WTC11 (cell line): ENCODE results near the gene CLCN7.

Source experiments
- CTCF ChIP-seq: fragments of 200-600 bp; IDR thresholded peaks from 2 replicates; pipeline ENCODE4 v1.8.0; 2022; ENCODE audit warnings: antibody characterized with exemption
- ELF4 ChIP-seq: sonication (generic); formaldehyde crosslinking; IDR thresholded peaks from 2 replicates; pipeline ENCODE4 v1.8.1; 2022; ENCODE audit warnings: low read depth, mild to moderate bottlenecking, moderate library complexity, missing genetic modification reagents
- NFE2L1 ChIP-seq: sonication (generic); formaldehyde crosslinking; IDR thresholded peaks from 2 replicates; pipeline ENCODE4 v1.8.1; 2023; ENCODE audit warnings: missing genetic modification reagents
- NFYB ChIP-seq: sonication (generic); formaldehyde crosslinking; conservative IDR thresholded peaks from 2 replicates; pipeline ENCODE4 v1.8.0; 2022; ENCODE audit warnings: low read depth, missing genetic modification reagents
- NR2C2 ChIP-seq: sonication (generic); formaldehyde crosslinking; IDR thresholded peaks from 2 replicates; pipeline ENCODE4 v1.8.0; 2022; ENCODE audit warnings: mild to moderate bottlenecking, missing genetic modification reagents
- SMAD4 ChIP-seq: sonication (generic); formaldehyde crosslinking; IDR thresholded peaks from 2 replicates; pipeline ENCODE4 v1.8.0; 2022; ENCODE audit warnings: mild to moderate bottlenecking, missing genetic modification reagents
- SP1 ChIP-seq: sonication (generic); formaldehyde crosslinking; conservative IDR thresholded peaks from 2 replicates; pipeline ENCODE4 v1.8.1; 2022; ENCODE audit warnings: missing genetic modification reagents
- TEAD4 ChIP-seq: sonication (generic); formaldehyde crosslinking; IDR thresholded peaks from 2 replicates; pipeline ENCODE4 v1.8.0; 2022; ENCODE audit warnings: mild to moderate bottlenecking, missing genetic modification reagents
- ZBTB21 ChIP-seq: sonication (generic); formaldehyde crosslinking; IDR thresholded peaks from 2 replicates; pipeline ENCODE4 v1.8.1; 2023; ENCODE audit warnings: mild to moderate bottlenecking, missing genetic modification reagents, borderline replicate concordance
- ZNF121 ChIP-seq: sonication (generic); formaldehyde crosslinking; IDR thresholded peaks from 2 replicates; pipeline ENCODE4 v1.8.0; 2023; ENCODE audit warnings: missing genetic modification reagents
- ZNF263 ChIP-seq: sonication (generic); formaldehyde crosslinking; IDR thresholded peaks from 2 replicates; pipeline ENCODE4 v1.8.1; 2022; ENCODE audit warnings: low read depth, mild to moderate bottlenecking, moderate library complexity, missing genetic modification reagents
- TF ChIP-seq, protein P1 (sequence below): sonication (generic); formaldehyde crosslinking; IDR thresholded peaks from 2 replicates; pipeline ENCODE4 v1.8.0; 2022; ENCODE audit warnings: mild to moderate bottlenecking, missing genetic modification reagents
- TF ChIP-seq, protein P2 (sequence below): sonication (generic); formaldehyde crosslinking; IDR thresholded peaks from 2 replicates; pipeline ENCODE4 v1.8.1; 2022; ENCODE audit warnings: low read depth, mild to moderate bottlenecking, moderate library complexity, missing genetic modification reagents, borderline replicate concordance

DNA sequence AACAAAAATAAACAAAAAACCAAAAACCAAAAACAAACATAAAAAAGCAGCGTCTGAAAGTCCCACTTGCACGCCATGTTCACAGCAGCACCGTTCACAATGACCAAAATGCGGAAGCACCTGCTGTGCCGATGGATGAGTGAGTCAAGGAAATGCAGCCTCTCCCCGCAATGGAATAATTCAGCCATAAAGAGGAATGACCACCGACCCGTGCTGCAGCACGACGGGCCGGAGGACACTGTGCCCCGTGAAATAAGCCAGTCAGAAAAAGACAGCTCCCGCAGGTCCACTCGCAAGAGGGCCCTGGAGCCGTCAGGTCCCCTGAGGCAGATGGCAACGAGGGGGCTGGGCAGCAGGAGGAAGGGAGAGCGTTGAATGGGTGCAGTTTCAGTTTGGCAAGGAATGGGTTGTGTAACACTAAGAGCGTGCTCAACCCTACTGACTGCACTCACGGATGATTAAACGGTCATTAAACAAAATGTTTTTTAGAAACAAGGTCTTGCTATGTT is 5.1 kb downstream of the CLCN7 start:
- TF ChIP-seq NR2C2 (no peak), ZNF121 (no peak), TEAD4 (no peak), SMAD4 (CRISPR knock-in tag) (no peak), ZNF263 (CRISPR knock-in tag) (no peak), CTCF (no peak), NFE2L1 (CRISPR knock-in tag) (no peak), SP1 (CRISPR knock-in tag) (no peak), ELF4 (CRISPR knock-in tag) (no peak), NFYB (CRISPR knock-in tag) (no peak), ZBTB21 (no peak)
- TF ChIP-seq, protein P1, sequence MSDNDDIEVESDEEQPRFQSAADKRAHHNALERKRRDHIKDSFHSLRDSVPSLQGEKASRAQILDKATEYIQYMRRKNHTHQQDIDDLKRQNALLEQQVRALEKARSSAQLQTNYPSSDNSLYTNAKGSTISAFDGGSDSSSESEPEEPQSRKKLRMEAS (CRISPR knock-in tag), result no peak
- TF ChIP-seq, protein P2, sequence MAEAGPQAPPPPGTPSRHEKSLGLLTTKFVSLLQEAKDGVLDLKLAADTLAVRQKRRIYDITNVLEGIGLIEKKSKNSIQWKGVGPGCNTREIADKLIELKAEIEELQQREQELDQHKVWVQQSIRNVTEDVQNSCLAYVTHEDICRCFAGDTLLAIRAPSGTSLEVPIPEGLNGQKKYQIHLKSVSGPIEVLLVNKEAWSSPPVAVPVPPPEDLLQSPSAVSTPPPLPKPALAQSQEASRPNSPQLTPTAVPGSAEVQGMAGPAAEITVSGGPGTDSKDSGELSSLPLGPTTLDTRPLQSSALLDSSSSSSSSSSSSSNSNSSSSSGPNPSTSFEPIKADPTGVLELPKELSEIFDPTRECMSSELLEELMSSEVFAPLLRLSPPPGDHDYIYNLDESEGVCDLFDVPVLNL, result no peak
